GM18873 (cell line): Measurements from ENCODE around the gene KLK15.
"Not testable (repeated sequence)": the region's sequence is repeated elsewhere in the genome, so short reads cannot be mapped to it uniquely, and the experiment has no call there.

ENCODE experiments used
- ATAC-seq: cut with Tn5 transposase; IDR thresholded peaks from one replicate; pipeline ENCODE4 v1.9.1; 2021; ENCODE audit warnings: mild to moderate bottlenecking, moderate library complexity, moderate number of reproducible peaks; ENCODE audit not compliant: unreplicated experiment, low FRiP score

The KLK15 gene

DNA sequence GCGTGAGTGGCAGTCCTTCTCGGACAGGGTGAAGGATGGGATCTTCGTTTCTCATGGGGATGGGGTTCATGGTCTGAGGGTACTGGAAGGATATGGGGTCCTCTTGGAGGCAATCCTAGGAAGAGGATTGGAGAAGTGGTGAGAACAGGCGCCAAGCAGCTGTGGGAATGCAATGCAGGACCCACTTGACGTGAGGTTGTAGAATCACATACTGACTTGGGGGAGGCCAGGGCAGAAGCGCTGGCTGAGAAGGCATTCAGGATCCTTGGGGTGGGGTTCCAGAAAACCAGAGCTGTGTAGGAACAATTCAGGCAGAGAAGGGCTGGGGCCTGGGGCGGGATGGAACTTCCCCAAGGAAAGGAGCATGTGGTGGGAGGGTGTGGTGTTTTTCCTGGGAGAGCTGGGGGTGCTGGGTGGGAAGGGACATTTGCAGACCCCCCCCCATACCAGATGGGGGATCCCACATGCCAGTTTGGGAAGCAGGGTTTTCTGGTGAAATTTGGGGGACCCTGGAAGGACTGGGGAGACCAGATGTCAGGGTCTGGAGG is 10.6 kb downstream of the KLK15 start:
- no peak for ATAC-seq

DNA sequence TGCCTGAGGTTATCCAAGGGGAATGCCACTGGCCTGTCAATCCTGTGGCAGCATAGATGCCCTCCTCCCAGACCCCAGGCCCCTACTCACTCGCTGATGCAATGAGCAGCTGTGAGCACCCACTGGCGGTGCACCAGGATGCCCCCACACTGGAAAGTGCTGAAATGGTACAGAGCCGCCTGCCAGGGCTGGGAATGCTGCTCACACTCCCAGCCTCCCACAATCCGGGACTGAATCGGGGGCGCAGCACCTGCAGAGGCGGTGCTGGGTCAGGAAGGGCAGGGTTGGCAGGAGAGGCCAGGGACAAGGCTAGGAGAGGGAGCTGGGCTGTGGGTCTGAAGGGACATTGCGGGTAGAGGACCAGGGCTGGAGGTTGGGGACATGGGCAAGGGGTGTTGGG is 11.8 kb downstream of the KLK15 start:
- no peak for ATAC-seq

DNA sequence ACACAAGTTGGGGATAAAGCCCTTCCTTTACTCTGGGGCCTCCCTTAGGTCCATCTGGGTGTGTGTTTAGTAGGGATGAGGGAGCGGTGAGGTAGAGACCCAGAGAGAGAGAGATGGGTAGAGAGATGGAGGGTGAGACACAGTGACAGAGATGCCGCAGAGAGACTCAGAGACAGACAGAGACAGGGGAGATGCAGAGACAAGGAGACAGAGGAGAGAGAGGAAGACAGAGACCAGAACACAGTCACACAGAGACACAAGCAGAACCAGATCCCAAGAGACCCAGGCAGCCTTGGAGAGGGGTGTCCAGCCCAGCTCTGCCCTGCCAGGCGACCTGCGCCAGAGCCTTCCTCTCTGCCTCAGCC is 12.1 kb downstream of the KLK15 start:
- ATAC-seq: no peak

DNA sequence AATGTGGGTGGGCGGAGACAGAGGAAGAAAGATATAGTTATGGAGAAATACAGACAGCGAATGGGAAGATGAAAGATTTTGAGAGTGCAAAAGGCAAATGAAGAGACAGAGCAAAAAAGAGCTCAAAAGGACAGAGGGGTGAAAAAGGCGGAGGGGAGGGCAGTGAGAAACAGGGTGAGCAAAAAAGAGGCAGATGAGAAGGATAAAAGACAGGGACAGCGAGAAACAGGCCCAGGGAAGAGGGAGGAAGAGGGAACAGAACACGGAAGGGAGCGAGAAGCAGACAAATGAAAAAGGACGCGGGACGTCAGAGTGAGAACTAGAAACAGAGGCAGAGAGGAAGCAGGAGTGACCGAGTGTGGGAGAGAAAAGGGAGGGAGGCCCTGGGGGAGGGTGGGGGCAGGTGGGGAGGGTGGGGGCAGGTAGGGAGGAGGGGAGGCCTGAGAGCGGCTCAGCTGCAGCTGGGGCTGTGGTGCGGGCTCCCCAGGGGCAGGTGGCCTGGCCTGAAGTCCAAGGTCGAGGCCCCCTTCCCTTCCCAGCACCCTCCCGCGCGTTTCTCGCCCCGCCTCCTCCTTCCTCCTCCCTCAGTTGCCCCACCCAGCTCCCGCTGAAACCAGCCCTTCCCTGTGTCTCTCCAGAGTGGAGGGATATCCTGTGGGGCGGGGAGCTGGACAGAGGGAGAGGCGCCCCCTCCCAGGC is 12.7 kb downstream of the KLK15 start:
- ATAC-seq: no peak

DNA sequence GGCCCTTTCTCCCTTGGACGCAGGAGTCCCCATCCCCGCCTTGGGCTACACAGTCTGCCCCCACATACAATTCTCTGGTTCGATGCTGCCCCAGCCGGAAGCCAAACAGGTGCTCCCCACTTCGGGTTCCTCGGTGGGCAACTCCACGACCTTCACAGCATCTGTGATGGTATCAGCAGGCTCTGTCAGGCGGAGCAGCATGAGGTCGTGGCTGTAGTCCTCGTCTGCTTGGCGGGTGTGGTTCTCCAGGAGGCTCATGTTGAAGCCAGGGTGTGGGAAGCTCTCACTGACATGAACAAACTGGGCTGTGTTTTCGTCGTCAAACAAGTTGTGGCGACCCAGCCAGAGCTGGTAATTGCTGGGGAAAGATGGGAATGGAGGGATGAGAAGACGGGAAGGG is 13.3 kb downstream of the KLK15 start:
- ATAC-seq: no peak

DNA sequence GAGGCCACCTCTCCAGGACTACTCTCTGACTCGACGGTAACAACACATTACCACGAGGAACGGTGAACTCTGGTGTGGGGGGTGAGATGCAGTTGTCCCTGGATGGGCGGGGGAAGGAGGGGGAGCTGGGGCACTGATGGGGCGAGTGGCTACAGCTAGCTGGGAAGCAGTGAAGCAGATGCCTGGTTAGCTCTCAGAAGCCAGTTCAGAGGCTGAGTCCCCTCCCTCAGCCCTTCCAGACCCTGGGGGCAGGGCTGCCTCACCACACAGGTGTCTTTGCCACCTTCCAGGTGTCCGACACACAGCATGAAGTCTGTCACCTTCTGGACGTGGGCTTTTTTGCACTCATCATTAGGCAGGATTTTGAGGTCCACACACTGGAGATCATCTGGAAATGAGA is 13.7 kb downstream of the KLK15 start:
- ATAC-seq: no peak

DNA sequence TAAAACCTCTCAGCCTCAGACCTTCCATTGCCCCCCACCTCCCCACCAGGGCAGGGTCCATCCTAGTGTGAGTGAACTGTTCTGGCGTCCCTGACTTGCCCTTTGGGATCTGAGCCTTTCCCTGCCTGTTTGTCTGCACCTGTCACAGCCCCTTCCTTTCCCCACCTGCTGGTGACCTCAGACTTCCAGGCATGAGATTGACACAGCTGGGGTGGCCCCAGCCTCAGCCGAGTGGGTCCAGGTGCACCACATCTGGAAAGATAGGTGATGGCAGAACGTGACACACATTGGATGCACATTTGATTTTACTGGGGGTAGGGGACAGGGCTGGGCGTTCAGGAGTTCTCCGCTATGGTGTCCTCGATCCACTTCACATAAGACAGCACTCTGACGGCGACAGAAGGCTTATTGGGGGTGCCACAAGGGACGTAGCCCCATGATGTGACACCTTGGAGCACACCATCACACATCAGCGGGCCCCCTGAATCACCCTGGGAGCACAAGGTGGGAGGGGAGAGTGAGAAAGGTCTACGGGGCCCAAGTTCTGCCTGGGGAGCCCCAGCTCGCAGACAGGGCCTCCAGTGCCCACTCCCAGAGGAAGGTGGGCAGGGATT is 14.4 kb downstream of the KLK15 start:
- no peak for ATAC-seq

DNA sequence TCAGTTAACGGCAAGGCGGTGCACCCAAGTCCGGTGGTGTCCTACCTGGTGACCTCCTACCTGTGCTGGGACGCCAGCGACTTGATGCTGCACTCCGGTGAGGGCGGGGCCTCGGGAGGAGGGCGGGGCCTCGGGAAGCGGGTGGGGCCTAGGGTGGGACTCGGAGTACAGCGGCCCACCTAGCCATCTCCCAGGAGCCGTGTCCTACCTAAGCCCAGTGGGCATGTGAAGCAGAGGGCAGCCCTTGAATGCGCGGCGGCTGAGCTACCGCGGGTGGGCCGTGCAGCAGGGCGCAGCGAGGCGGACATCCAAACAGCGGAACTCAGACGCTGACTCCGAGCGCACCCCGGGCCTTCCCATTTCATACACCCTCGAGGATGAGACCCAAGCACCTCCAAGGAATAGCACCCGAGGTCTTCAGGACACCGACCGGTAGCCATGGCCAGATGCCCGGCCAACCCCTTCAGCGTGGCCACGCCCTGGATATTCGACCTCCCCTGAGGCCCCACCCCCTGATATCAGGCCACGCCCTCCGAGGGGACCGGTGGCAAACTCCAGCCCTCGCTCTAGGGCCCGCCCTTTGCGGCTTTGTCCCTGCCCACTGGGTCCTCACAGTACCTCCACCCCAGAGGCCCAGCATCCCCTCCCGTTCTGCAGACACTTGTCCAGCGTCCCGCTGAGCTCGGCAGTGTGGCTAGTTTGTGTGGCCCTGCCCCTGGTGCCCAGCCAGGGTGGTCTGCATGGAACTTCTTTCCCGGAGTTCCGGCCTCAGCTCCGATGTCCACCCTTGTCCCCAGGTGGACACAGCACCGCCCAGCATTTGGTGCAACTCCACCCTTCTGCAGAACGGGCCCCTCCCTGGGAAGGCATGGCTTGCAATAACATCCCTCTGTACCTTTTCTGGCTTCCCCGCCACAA is 15.2 kb downstream of the KLK15 start:
- peak; percentile 40 for ATAC-seq

DNA sequence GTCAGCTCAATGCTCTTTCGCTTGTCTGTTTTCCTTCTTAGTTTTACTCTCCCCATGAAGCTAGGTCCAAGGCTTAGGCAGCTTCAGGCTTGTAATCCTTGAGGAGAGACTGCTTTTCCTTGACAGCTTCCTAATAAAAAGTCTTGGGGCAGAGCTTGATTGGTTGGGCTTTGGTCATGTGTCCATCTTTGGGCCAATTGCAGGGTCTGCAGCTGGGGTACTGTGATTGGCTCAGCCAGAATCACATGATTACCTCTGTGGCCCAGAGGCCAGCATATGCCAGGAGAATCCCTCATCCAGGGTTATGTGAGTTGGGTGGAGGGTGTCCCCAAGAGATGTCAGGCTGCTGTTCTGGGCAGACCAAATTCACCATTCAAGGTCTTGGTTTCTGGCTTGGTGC is 17.9 kb downstream of the KLK15 start:
- no peak for ATAC-seq

DNA sequence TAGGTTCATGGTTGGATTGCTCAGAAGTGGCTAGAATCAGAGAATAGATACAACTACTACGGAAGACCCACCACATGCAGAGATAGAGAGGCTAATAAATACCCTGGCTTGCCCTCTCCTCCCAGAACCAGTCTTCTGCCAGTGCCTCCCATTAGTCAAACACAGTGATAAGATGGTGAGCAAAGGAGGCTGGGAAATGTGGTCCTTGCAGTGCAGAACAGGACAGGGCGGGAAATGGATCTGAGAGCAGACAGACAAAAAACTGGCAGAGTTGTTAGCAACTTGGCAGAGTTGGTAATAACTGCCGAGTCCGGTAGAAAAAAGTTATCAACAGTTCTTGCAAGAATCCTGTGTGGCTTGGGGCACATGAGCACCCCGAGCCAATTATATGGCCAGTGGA is 18.5 kb downstream of the KLK15 start:
- ATAC-seq: no peak

DNA sequence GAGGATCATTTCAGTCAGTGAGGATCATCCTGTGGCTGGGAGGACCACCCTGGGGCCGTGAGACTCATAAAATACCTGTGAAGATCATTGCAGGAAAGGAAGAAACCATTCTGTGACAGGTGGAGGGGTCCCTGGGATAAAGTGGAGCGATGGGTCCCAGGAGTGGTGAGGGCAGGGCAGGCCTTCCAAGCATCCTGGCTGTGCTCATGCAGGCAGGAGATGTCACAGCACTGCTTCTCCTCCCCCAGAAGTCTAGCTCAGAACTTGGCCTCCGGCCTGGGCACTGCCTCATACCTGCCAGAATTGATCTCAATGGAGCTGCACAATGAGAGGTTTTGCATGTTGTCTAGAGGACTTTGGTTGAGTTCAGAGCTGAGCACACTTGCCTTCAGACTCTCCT is 20.9 kb downstream of the KLK15 start:
- ATAC-seq: no peak

DNA sequence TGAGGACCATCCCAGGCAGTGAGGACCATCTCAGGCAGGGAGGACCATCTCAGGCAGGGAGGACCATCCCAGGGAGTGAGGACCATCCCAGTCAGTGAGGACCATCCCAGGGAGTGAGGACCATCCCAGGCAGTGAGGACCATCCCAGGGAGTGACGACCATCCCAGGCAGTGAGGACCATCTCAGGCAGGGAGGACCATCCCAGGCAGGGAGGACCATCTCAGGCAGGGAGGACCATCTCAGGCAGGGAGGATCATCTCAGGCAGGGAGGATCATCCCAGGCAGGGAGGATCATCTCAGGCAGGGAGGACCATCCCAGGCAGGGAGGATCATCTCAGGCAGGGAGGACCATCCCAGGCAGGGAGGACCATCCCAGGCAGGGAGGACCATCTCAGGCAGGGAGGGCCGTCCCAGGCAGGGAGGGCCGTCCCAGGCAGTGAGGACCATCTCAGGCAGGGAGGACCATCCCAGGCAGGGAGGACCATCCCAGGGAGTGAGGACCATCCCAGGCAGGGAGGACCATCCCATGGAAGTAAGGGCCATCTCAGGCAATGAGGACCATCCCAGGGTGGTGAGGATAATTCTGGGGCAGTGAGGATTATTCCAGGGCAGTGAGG is 21.6 kb downstream of the KLK15 start:
- ATAC-seq: not testable (repeated sequence)

DNA sequence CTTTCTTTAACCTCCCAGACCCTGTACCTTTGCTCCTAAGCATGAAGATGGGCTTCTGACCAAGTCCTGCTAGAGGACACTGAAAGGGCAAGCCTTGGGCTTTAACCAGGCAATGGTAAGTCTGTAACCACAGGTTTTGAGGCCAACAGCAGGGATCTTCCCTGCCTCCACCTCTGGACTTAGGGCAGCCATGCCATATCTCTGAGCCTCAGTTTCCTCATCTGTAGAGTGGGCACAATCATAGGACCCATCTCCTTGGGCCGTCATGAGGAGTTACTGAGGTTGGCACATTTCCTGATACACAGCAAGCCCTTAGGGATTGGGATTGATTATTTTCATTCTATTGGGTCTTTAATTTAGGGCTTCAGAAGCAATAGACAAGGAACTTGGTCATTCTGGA is 24.5 kb downstream of the KLK15 start:
- ATAC-seq: no peak

DNA sequence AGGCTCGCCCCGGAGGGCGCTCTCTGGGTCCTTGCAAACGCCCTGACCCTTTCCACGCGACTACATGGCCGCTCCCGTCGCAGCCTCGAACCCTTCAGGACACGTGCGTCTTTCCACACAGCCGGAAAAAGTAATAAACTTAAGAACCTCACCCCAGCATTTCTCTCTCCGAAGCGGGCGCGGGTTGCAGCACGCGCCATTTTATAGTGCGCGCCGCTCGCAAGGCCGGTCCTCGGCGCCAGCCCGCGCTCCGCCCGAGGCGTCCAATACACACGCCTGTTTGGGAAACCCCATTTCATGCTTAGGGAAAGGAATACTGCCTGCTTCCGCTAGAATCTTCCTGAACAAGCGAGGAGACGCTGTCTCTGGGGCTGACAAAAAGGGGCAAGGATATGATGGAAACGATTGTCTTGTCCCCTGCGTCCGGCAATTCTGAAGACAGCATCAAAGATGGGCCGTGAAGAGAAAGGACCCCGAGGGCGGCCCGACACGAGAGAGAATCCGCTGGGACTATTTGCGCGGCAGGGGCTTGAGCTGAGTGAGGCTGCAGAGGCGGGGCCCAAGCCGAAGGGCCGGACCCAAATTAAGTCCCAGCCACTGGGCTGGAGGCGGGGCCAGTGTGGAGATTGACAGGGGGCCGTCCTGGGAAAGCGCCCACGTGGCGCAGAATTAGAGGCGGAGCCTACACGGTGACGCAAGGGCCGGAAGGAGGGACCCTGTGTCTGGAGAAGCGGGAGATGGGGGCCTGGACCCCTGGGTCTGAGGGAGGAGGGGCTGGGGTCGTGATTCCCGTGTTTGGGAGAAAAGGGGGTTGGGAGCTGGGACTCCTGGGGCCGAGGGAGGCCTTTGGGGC is 28.7 kb downstream of the KLK15 start:
- peak; percentile 78 for ATAC-seq

DNA sequence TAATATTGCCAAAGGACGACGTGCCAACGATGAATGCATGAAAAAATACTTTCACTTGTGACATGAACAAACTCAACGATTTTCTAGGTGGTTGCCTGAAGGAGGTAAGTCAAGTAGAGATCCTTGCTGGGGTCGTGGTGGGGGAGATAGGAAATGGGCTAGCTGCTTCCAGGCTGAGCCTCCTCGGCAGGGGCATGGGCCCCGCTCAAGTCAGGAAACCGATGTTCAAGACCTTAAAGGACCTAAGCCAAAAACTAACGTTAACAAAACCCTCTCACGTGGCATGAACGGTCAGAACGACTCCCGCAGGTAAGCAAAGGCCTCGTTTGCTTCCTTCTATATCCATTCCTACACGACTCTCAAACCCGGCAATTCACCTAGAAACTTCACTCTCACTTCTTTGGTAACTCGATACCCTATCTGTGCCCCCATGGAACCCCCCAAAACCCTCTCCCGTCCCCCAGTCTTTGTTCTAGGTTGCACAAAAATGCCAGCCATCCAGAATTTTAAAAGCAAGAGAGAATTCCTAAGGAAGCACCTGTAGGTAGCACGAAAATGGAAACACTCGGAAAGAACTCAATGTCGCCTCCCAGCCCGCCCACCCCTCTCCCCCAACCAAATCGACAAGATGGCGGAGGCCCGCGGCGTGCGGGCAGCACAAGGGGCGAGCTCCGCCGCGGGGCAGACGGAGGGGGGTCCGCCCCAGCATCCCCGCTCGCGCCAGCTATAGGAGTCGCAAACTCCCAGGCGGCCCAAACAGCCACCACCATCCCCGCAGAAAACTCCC is 29.5 kb downstream of the KLK15 start:
- no peak for ATAC-seq

DNA sequence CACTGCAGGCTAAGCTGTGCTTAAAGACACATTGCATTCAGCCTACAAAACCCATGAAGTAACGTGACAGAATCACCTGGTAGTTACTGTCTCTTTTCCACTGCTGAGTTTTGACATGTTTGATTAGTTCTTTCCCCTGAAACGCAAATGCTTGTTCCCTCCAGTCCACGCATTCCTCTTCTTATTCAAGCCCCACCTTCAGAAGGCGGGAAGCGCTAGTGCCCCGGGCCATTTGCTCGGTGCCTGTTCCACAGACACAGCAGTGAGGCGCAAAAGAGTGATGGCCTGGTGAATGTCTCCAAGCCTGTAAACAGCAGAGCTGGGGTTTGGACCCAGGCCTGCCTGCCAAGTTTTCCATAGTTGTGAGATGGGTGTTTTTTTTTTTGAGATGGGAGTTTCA is 32.3 kb downstream of the KLK15 start:
- ATAC-seq: no peak

DNA sequence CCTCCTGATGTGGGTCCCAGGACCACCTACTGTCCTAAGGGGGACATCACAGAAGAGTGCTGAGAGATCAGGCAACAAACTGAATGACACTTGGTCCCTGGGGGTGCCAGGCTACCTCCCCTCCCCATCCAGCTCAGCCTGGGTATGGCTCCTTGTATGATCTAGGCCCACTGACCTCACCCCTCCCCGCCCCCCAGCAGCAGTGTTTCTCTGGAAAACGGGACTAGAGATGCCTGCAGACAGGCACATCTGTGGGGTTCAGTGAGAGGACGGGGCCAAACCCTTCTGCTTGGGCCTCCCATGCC is 33.9 kb downstream of the KLK15 start:
- ATAC-seq: no peak

DNA sequence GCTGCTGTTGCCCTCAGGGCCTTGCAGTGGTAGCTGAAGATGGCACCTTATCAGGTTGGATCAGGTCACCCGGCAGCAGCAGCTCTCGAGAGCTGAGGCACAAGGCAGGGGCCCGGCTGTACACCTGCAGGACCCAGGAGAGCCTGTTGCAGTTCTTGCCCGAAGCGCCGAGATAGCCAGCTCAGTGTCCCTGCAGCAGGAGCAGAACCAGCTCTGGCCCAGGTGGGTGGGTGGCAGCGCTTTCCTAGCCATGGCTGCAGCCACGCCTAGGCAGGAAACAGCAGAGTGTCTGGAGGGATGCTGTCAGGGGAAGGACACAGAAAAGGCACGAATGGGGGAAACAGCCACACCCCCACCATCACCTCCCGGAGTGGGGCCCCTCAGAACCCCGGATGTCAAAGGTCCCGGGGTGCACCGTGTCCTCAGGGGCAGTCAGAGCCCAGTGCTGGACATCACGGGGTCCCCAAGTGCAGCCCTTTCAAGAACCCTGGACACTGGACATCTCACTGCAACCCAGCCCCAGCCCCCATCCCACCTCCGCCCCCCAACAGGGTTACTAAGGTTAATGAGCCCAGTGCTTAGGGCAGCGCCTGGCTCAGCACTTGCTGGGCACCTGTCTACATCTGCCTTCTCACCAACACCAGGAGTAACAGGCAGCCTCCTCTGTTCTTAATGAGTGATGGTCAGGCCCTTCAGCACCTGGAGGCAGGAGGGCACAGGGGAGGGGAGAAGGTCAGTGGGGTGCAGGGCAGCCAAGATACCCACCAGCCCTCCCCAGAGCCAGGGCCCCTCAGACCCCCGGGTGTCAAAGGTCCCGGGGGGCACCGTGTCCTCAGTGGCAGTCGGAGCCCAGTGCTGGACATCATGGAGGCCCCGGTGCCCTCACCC is 34.5 kb downstream of the KLK15 start:
- ATAC-seq: no peak
